Measurements from ENCODE around the gene KCNIP1. TPM values are rescaled to one million over a fixed set of nuclear protein-coding genes. Genes with fewer than 3 reads are reported as not detected.

KCNIP1 gene
- total and polyA plus RNA-seq, 2 of the 8 experiments (the other 6 are each of a cell fraction or from before 2014, with no cell fraction given): 0.52 to 0.83 TPM

- TF ChIP-seq CBX5 (IDR thresholded peaks at IDR 0.05; ENCODE audit: low read depth, low read length): no peak
- TF ChIP-seq FOSL1 (IDR thresholded peaks at IDR 0.05; ENCODE audit: insufficient read depth, low read depth, low read length): no peak
- TF ChIP-seq E2F6 (IDR thresholded peaks at IDR 0.05): no peak
- no peak for TF ChIP-seq TEAD4 (IDR thresholded peaks at IDR 0.05; ENCODE audit: low read depth, low read length)
- no peak for TF ChIP-seq SP1 (IDR thresholded peaks at IDR 0.05; ENCODE audit: low read depth, low read length)
- TF ChIP-seq CREB1 (IDR thresholded peaks at IDR 0.05): no peak
- no peak for TF ChIP-seq CHD2 (IDR thresholded peaks at IDR 0.05; ENCODE audit: low read length)
- TF ChIP-seq MAX (IDR thresholded peaks at IDR 0.05): no peak
Observed at GRCh38 chr5:170571875-170572852, 68.3 kb downstream of the KCNIP1 start (continued).

All from H1 (cell line).